Activated CD8-positive, alpha-beta memory T cell treated with anti-CD3 and anti-CD28 coated beads, Interleukin-2, amount 50 U/mL, for 1 hour (primary cell): ENCODE measurements around the gene PPP4C.
"Not testable (repeated sequence)": the region's sequence is repeated elsewhere in the genome, so short reads cannot be mapped to it uniquely, and the experiment has no call there.

Experiments used
- DNase-seq: peaks from one replicate; pipeline ENCODE4 v3.0.0-alpha.2; 2020; ENCODE audit errors: extremely low read depth

Gene PPP4C

GRCh38 chr16:30122604-30123160, 46.9 kb downstream of the PPP4C start:
- DNase-seq, result no peak

DNA sequence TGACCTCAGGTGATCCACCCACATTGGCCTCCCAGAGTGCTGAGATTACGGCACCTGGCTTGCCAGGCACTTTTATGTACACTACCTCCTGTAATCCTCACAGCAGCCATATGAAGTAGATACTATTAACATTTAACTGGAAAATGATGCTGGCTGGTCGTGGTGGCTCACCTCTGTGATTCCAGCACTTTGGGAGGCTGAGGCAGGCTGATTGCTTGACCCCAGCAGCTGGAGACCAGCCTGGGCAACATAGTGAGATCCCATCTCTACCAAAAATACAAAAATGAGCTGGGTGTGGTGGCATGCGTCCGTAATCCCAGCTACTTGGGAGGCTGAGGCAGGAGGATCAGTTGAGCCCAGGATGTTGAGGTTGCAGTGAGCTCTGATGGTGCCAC, 49.2 kb downstream of the PPP4C start:
- no peak for DNase-seq

DNA sequence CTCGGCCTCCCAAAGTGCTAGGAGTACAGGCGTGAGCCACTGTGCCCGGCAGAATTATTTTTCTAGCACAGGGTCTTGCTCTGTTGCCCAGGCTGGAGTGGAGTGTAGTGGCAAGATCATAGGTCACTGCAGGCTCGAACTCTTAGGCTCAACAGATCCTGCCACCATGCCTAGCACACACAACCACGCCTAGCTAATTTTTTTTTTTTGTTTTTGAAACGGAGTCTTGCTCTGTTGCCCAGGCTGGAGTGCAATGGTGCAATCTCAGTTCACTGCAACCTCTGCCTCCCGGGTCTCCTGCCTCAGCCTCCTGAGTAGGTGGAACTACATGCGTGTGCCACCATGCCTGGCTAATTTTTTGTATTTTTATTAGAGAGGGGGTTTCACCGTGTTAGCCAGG, 49.9 kb downstream of the PPP4C start:
- DNase-seq, result not testable (repeated sequence)

DNA sequence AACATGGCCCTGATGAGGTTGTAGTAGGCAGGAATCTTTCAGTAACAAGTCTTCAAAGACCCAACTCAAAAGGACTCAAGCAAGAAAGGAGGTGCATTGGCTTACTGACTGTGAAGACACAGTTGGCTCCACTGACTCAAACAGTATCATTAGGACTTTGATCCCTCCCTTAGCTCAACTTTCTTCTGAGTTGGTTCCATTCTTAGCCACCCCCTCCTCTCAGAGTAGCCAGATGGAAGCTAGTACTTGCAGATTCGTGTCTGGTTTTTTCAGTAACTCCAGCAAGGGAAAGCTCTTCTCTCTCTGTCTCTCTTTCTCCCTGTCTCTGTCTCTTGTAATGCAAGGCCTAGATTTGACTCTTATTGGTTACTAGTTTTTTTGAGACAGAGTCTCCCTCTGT, 52.2 kb downstream of the PPP4C start:
- DNase-seq, result no peak

GRCh38 chr16:30131869-30132475, 56.2 kb downstream of the PPP4C start:
- DNase-seq, result no peak

GRCh38 chr16:30132591-30132990, 56.8 kb downstream of the PPP4C start:
- DNase-seq, result no peak
